DND-41 (cell line): Measurements from ENCODE around the gene FBXO10.

Experiments
- ATAC-seq: fragments of 200-7000 bp; cut with Tn5 transposase; 3 replicates; pipeline ENCODE4 v1.9.1; 2021; ENCODE audit warnings: low read depth; ENCODE audit not compliant: insufficient read depth
- DNase-seq: peaks from one replicate; pipeline ENCODE4 v3.0.0-alpha.2; 2020
- H2AFZ ChIP-seq: 2 replicates; pipeline ENCODE4 v1.6.0; 2012; ENCODE audit warnings: low read depth, low read length
- H3K27ac ChIP-seq: 2 replicates; pipeline ENCODE4 v1.5.1; 2012; ENCODE audit warnings: low read length, inconsistent platforms
- H3K27me3 ChIP-seq: fragments of 200-600 bp; sonication (generic); 2 replicates; pipeline ENCODE4 v1.6.0; 2012; ENCODE audit warnings: low read length, mild to moderate bottlenecking, inconsistent platforms; ENCODE audit not compliant: insufficient read depth, poor library complexity
- H3K36me3 ChIP-seq: 2 replicates; pipeline ENCODE4 v1.5.1; 2012; ENCODE audit warnings: low read length, inconsistent platforms; ENCODE audit not compliant: insufficient read depth
- H3K4me1 ChIP-seq: 2 replicates; pipeline ENCODE4 v1.5.1; 2012; ENCODE audit warnings: mild to moderate bottlenecking, low read length; ENCODE audit not compliant: insufficient read depth
- H3K4me2 ChIP-seq: 2 replicates; pipeline ENCODE4 v1.6.0; 2012; ENCODE audit warnings: mild to moderate bottlenecking, moderate library complexity, low read length, inconsistent platforms; ENCODE audit not compliant: insufficient read depth
- H3K4me3 ChIP-seq, 2 experiments: fragments of 200-600 bp in 1 of 2; shearing (Covaris generic) in 1 of 2; 2 replicates each; pipeline ENCODE4 v1.5.1; 2012 to 2016; ENCODE audit warnings: inconsistent platforms in 2 of 2, low read length in 2 of 2, mild to moderate bottlenecking in 2 of 2, low read depth in 1 of 2, moderate library complexity in 1 of 2
- H3K79me2 ChIP-seq: 2 replicates; pipeline ENCODE4 v1.6.0; 2012; ENCODE audit warnings: low read length, inconsistent platforms; ENCODE audit not compliant: insufficient read depth
- H3K9ac ChIP-seq: 2 replicates; pipeline ENCODE4 v1.6.0; 2012; ENCODE audit warnings: low read depth, mild to moderate bottlenecking, inconsistent platforms, low read length, moderate library complexity
- H3K9me3 ChIP-seq: 2 replicates; pipeline ENCODE4 v1.5.1; 2012; ENCODE audit warnings: low read length, moderate library complexity, mild to moderate bottlenecking, inconsistent platforms; ENCODE audit not compliant: insufficient read depth, severe bottlenecking
- H4K20me1 ChIP-seq: 2 replicates; pipeline ENCODE4 v1.6.0; 2012; ENCODE audit warnings: low read length; ENCODE audit not compliant: insufficient read depth
- EZH2 ChIP-seq: IDR thresholded peaks from 3 replicates; pipeline ENCODE4 v1.6.1; 2012; ENCODE audit warnings: borderline replicate concordance, low read depth, mild to moderate bottlenecking, moderate library complexity, low read length, inconsistent platforms; ENCODE audit not compliant: severe bottlenecking
- TF ChIP-seq, protein P1 (sequence below): IDR thresholded peaks from 2 replicates; pipeline ENCODE4 v1.5.1; 2012; ENCODE audit warnings: borderline replicate concordance, low read length, moderate library complexity, mild to moderate bottlenecking; ENCODE audit not compliant: poor library complexity, severe bottlenecking; ENCODE audit errors: extremely low read depth

FBXO10 gene

DNA sequence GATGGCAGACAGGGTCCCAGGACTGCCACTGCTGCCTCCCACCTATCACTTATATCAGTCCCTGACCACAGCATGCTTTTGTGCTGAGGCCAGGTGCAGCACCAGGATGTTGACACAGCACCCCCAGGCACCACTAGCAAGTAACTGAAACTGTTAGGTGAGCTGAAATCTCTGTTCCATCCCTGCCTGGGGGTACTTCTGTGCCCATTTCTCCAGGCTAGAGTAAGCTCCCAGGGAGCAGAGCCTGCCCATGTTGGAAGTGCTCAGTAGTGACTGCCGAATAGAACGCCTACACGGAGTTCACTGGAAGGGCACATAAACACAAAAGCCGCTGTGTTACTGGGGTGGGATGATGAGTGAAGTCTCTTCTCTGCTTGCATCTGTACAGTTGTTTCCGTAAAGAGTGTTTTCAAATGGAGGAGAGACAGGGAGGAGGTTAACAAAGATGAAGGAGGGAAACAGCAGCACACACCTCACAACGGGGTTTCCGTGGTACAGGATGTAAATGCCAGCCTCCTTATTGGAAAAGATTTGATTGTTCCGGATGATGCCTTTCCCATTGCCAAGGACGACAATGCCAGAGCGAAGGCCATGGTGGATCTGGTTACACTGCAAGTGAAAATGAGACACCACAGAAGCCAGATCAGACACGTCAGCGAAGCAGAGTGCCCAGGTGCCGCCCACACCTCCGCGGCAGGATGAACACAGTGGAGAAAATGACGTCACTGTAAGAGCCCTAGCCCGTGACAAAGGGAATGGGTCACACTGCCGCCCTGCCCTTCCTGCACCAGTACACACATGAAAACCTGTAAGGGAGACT, 47.3 kb downstream of the FBXO10 start:
- DNase-seq = no peak
- no peaks in the 10 kb centered on the region for H4K20me1 ChIP-seq
- H3K79me2 ChIP-seq = no peaks in the 10 kb centered on the region
- 0 out of 3 replicates have a peak, but pooled peaks have one; percentile 29 for ATAC-seq
- peaks cover 21% of the 10 kb centered on the region for H3K36me3 ChIP-seq
- no peak overlapping the region for H3K9ac ChIP-seq
- no peak for TF ChIP-seq EZH2
- TF ChIP-seq, protein P1, sequence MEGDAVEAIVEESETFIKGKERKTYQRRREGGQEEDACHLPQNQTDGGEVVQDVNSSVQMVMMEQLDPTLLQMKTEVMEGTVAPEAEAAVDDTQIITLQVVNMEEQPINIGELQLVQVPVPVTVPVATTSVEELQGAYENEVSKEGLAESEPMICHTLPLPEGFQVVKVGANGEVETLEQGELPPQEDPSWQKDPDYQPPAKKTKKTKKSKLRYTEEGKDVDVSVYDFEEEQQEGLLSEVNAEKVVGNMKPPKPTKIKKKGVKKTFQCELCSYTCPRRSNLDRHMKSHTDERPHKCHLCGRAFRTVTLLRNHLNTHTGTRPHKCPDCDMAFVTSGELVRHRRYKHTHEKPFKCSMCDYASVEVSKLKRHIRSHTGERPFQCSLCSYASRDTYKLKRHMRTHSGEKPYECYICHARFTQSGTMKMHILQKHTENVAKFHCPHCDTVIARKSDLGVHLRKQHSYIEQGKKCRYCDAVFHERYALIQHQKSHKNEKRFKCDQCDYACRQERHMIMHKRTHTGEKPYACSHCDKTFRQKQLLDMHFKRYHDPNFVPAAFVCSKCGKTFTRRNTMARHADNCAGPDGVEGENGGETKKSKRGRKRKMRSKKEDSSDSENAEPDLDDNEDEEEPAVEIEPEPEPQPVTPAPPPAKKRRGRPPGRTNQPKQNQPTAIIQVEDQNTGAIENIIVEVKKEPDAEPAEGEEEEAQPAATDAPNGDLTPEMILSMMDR = no peak
- H3K27ac ChIP-seq = no peak overlapping the region
- no peak overlapping the region for H3K4me3 ChIP-seq
- no peak overlapping the region for H3K4me2 ChIP-seq
- no peak overlapping the region for H2AFZ ChIP-seq
- no peaks in the 10 kb centered on the region for H3K4me1 ChIP-seq
- no peaks in the 10 kb centered on the region for H3K27me3 ChIP-seq
- no peaks in the 10 kb centered on the region for H3K9me3 ChIP-seq

DNA sequence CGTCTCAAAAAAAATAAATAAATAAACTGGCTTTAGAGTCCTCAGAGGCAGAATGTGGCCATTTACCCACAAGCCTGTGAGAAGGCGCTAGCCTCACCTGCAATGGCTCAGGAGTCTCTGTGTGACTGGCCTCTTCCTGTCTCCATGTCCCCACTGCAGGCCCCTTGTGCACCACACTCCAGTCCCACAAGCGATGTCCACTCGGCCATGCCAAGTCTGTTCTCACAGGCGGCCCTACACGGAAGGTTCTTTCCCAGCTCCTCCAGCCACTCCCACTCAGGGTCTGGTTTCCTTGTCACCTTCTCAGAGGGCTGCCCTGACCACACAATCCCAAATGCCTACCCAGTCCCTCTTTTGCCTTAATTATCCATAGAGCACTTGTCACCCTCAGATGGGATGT, 52.3 kb downstream of the FBXO10 start:
- Histone ChIP-seq H3K4me1 (no peaks in the 10 kb centered on the region), H4K20me1 (no peaks in the 10 kb centered on the region), H3K9me3 (no peaks in the 10 kb centered on the region), H3K4me2 (no peak overlapping the region), H2AFZ (no peak overlapping the region), H3K79me2 (no peaks in the 10 kb centered on the region), H3K4me3 (no peak overlapping the region), H3K27ac (no peak overlapping the region), H3K27me3 (no peaks in the 10 kb centered on the region), H3K9ac (no peak overlapping the region), H3K36me3 (peaks cover 24% of the 10 kb centered on the region)
- no peak for TF ChIP-seq EZH2
- TF ChIP-seq, protein P1 = no peak
- no peak for DNase-seq
- ATAC-seq = no peak

DNA sequence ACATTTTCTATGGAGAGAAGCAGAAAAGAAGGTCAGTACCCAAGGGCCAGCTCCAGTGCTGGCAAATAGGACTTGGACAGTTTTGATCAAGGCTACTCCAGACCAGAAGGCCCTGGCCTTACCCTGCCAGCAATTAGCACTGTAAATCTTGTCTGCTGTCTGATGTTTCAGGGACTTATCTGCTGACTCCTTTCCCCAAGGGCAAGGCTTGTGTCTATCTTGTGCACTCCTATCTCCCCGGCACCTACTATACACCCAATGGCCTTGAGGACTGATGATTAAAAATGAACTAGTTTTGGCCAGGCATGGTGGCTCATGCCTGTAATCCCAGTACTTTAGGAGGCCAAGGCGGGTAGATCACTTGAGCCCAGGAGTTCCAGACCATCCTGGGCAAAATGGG, 53.2 kb downstream of the FBXO10 start:
- DNase-seq (no peak), ATAC-seq (no peak)
- Histone ChIP-seq H3K27ac (no peak overlapping the region), H3K9me3 (no peaks in the 10 kb centered on the region), H3K4me2 (no peak overlapping the region), H3K36me3 (peaks cover 17% of the 10 kb centered on the region), H3K4me3 (no peak overlapping the region), H3K9ac (no peak overlapping the region), H2AFZ (no peak overlapping the region), H4K20me1 (no peaks in the 10 kb centered on the region), H3K79me2 (no peaks in the 10 kb centered on the region), H3K4me1 (no peaks in the 10 kb centered on the region), H3K27me3 (no peaks in the 10 kb centered on the region)
- TF ChIP-seq EZH2 = no peak
- TF ChIP-seq, protein P1 = no peak

DNA sequence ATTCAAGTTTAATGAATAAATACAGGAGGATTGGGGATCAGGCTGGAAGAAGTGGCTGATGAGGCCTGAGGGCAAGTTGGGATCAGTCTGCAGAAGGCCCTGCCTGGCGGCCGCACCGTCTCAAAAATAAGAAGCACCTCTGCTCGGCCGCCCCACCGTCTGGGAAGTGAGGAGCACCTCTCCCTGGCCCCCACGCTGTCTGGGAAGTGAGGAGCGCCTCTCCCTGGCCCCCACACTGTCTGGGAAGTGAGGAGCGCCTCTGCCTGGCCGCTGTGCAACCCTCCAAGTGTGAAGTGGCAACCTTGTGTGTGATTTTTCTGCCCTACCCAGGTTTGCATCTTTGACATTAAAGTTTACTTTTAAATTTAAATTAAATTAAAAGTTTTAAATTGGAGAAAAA, 55.1 kb downstream of the FBXO10 start:
- no peak overlapping the region for H3K4me3 ChIP-seq
- no peak overlapping the region for H3K27ac ChIP-seq
- ATAC-seq (no peak), DNase-seq (no peak)
- peaks cover 14% of the 10 kb centered on the region for H3K36me3 ChIP-seq
- H4K20me1 ChIP-seq = no peaks in the 10 kb centered on the region
- no peaks in the 10 kb centered on the region for H3K4me1 ChIP-seq
- H3K9ac ChIP-seq = no peak overlapping the region
- TF ChIP-seq, protein P1 = no peak
- no peak for TF ChIP-seq EZH2
- H3K9me3 ChIP-seq = no peaks in the 10 kb centered on the region
- H3K27me3 ChIP-seq = no peaks in the 10 kb centered on the region
- no peaks in the 10 kb centered on the region for H3K79me2 ChIP-seq
- no peak overlapping the region for H2AFZ ChIP-seq
- no peak overlapping the region for H3K4me2 ChIP-seq
